Keratinocyte (primary cell): ENCODE results near the gene CEACAM21. TPM values are rescaled to one million over a fixed set of nuclear protein-coding genes. Genes with fewer than 3 reads are reported as not detected.

Experiments
- DNase-seq: peaks from one replicate; pipeline ENCODE4 v3.0.0-alpha.2; 2011; ENCODE audit warnings: low read depth, missing footprints, low spot score
- FAIRE-seq: peaks from 2 replicates; lab custom pipeline; 2011; peaks lifted over from hg19 to GRCh38; lab: Jason Lieb, UNC
- H2AFZ ChIP-seq: 2 replicates; pipeline ENCODE4 v1.6.0; 2012; ENCODE audit warnings: low read length, control low read depth, inconsistent platforms; ENCODE audit not compliant: control insufficient read depth
- H3K27ac ChIP-seq: 2 replicates; pipeline ENCODE4 v1.5.1; 2011; ENCODE audit warnings: low read length; ENCODE audit not compliant: control insufficient read depth, insufficient read depth
- H3K27me3 ChIP-seq: 3 replicates; pipeline ENCODE4 v1.6.0; 2011; ENCODE audit warnings: low read length; ENCODE audit not compliant: control insufficient read depth, insufficient read depth; ENCODE audit errors: extremely low read depth
- H3K36me3 ChIP-seq, 2 experiments: 2 replicates in 1 of 2; 3 replicates in 1 of 2; pipeline ENCODE4 v1.5.1; 2011; ENCODE audit warnings: low read length in 2 of 2, mild to moderate bottlenecking in 1 of 2; ENCODE audit not compliant: control insufficient read depth in 2 of 2, insufficient read depth in 2 of 2; ENCODE audit errors: extremely low read depth in 1 of 2
- H3K4me1 ChIP-seq: 3 replicates; pipeline ENCODE4 v1.5.1; 2011; ENCODE audit warnings: low read length; ENCODE audit not compliant: control insufficient read depth, insufficient read depth; ENCODE audit errors: extremely low read depth
- H3K4me2 ChIP-seq: 3 replicates; pipeline ENCODE4 v1.6.0; 2011; ENCODE audit warnings: low read depth, low read length; ENCODE audit not compliant: control insufficient read depth, insufficient read depth; ENCODE audit errors: extremely low read depth
- H3K4me3 ChIP-seq, 3 experiments: fragments of 200-600 bp in 1 of 3; sonication (generic) in 1 of 3; 2 replicates in 2 of 3; 3 replicates in 1 of 3; pipeline ENCODE4 v1.5.1; 2011 to 2016; ENCODE audit warnings: low read length in 3 of 3, mild to moderate bottlenecking in 3 of 3, control low read depth in 2 of 3, inconsistent platforms in 1 of 3, low read depth in 1 of 3, mixed read lengths in 1 of 3, mixed run types in 1 of 3, moderate library complexity in 1 of 3; ENCODE audit not compliant: control insufficient read depth in 2 of 3, insufficient read depth in 2 of 3; ENCODE audit errors: extremely low read depth in 1 of 3
- H3K79me2 ChIP-seq: 2 replicates; pipeline ENCODE4 v1.6.0; 2012; ENCODE audit warnings: low read length; ENCODE audit not compliant: control insufficient read depth, insufficient read depth
- H3K9ac ChIP-seq: 3 replicates; pipeline ENCODE4 v1.6.0; 2011; ENCODE audit warnings: low read length; ENCODE audit not compliant: control insufficient read depth, insufficient read depth; ENCODE audit errors: extremely low read depth
- H3K9me1 ChIP-seq: 3 replicates; pipeline ENCODE4 v1.6.0; 2011; ENCODE audit warnings: low read length; ENCODE audit not compliant: control insufficient read depth, insufficient read depth; ENCODE audit errors: extremely low read depth
- H3K9me3 ChIP-seq: 2 replicates; pipeline ENCODE4 v1.5.1; 2012; ENCODE audit warnings: low read depth, low read length; ENCODE audit not compliant: control insufficient read depth
- H4K20me1 ChIP-seq: 3 replicates; pipeline ENCODE4 v1.6.0; 2011; ENCODE audit warnings: low read length; ENCODE audit not compliant: control insufficient read depth, insufficient read depth; ENCODE audit errors: extremely low read depth
- EZH2 ChIP-seq: IDR thresholded peaks from one replicate; pipeline ENCODE4 v1.6.1; 2012; ENCODE audit warnings: inconsistent platforms, mild to moderate bottlenecking, low read length, moderate library complexity
- dilution Hi-C: fragments of 300-500 bp; cut with MboI; formaldehyde crosslinking; loops from one replicate; pipeline ENCODE4 v1.7.0; 2020; ENCODE audit warnings: low sequenced_read_pairs; ENCODE audit not compliant: extremely low pct_ligation_motif_present
- polyA plus RNA-seq, 5 experiments: library from polyadenylated mRNA; depleted of rRNA in 3 of 5; stranded (reverse) in 3 of 5; stranded (forward) in 1 of 5; unstranded in 1 of 5; fragments of >200 nt; gene quantifications; 1 replicate in 1 of 5; 2 replicates in 3 of 5; 3 replicates in 1 of 5; pipeline versions ENCODE4 v1.2.1 to v1.2.3, GENCODE V29; 2011 to 2012; ENCODE audit warnings: missing spikeins in 2 of 5, low read depth in 1 of 5, low replicate concordance in 1 of 5
- TF ChIP-seq, protein P1 (sequence below), 3 experiments: IDR thresholded peaks in 1 of 3; conservative IDR thresholded peaks in 1 of 3; optimal IDR thresholded peaks in 1 of 3; 2 replicates in 2 of 3; 3 replicates in 1 of 3; pipeline versions ENCODE3 to v1.5.1; 2011; ENCODE audit warnings: low read length in 3 of 3, mild to moderate bottlenecking in 3 of 3, moderate library complexity in 2 of 3, control low read depth in 1 of 3, inconsistent platforms in 1 of 3; ENCODE audit not compliant: insufficient read depth in 2 of 3; ENCODE audit errors: extremely low read depth in 1 of 3

Gene CEACAM21
- polyA plus RNA-seq, 1 donor (not counting 4 experiments of a cell fraction or from before 2014, with no cell fraction given), result not detected

DNA sequence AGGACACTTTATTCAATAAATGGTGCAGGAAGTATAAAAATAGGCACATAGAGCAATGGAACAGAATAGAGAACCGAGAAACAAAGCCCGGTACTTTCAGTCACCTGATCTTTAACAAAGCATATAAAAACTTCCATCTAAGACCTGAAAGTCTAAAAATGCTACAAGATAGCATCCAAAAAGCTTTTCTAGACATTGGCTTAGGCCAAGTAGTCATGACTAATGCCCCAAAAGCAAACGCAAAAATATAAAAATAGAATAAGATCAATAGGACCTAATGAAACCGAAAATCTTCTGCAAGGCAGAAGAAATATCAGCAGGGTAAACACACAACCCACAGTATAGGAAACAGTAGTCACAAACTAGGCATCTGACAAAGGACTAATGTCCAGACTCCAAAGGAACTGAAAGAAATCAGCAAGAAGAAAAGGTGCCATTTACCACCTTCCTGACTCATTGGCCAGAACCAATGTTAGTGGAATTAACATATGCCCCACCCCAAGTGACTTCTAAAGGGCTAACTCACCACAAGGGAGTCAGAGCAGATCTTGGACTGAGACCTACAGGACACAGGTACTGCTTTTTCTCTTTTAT is 40.8 kb upstream of the CEACAM21 start:
- dilution Hi-C loops, result no loop called here

DNA sequence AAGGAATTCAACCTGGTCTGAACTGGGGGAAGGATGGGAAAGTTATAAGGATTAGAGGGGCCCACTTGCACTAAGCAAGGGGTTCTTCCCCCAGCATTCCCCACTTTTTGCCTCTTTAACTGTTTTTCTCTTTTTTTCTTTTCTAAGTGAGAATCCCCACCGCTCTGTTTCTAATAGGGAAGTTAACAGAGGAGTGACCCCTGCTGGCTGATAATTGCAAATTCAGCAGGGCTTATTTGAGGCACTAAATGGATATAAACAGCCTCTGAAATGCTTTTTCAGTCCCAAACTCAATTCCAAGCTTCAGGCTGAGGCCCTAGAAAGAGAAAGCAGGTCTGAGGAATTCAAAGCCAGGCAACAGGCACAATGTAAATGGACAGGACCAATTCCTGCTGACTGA is 38.2 kb upstream of the CEACAM21 start:
- H3K27ac ChIP-seq, result no peak overlapping the region
- H3K36me3 ChIP-seq, result no peaks in the 10 kb centered on the region
- H3K27me3 ChIP-seq, result no peaks in the 10 kb centered on the region
- no peaks in the 10 kb centered on the region for H4K20me1 ChIP-seq
- no peak overlapping the region for H3K4me3 ChIP-seq
- no peak for FAIRE-seq
- dilution Hi-C loops, result no loop called here
- no peak overlapping the region for H3K9ac ChIP-seq
- H3K9me3 ChIP-seq, result no peaks in the 10 kb centered on the region
- H3K79me2 ChIP-seq, result no peaks in the 10 kb centered on the region
- no peaks in the 10 kb centered on the region for H3K9me1 ChIP-seq
- no peak for DNase-seq
- no peak overlapping the region for H2AFZ ChIP-seq
- TF ChIP-seq, protein P1, sequence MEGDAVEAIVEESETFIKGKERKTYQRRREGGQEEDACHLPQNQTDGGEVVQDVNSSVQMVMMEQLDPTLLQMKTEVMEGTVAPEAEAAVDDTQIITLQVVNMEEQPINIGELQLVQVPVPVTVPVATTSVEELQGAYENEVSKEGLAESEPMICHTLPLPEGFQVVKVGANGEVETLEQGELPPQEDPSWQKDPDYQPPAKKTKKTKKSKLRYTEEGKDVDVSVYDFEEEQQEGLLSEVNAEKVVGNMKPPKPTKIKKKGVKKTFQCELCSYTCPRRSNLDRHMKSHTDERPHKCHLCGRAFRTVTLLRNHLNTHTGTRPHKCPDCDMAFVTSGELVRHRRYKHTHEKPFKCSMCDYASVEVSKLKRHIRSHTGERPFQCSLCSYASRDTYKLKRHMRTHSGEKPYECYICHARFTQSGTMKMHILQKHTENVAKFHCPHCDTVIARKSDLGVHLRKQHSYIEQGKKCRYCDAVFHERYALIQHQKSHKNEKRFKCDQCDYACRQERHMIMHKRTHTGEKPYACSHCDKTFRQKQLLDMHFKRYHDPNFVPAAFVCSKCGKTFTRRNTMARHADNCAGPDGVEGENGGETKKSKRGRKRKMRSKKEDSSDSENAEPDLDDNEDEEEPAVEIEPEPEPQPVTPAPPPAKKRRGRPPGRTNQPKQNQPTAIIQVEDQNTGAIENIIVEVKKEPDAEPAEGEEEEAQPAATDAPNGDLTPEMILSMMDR (optimal IDR thresholded peaks at IDR 0.05 in 1 of 3, IDR thresholded peaks at IDR 0.05 in 1 of 3, conservative IDR thresholded peaks at IDR 0.05 in 1 of 3; ENCODE audit: extremely low read depth in 1 of 3, insufficient read depth in 2 of 3, low read length in 3 of 3), result peak; percentile 15 to 54 (median 41)
- TF ChIP-seq EZH2, result no peak
- no peaks in the 10 kb centered on the region for H3K4me1 ChIP-seq
- H3K4me2 ChIP-seq, result no peak overlapping the region

More for the DNA sequence above, 40.8 kb upstream of the CEACAM21 start:
- DNase-seq (no peak), FAIRE-seq (no peak)
- H3K27ac ChIP-seq, result no peak overlapping the region
- no peaks in the 10 kb centered on the region for H3K4me1 ChIP-seq
- no peaks in the 10 kb centered on the region for H3K27me3 ChIP-seq
- H3K9me1 ChIP-seq, result no peaks in the 10 kb centered on the region
- no peaks in the 10 kb centered on the region for H3K36me3 ChIP-seq
- no peak overlapping the region for H3K4me2 ChIP-seq
- H3K4me3 ChIP-seq, result no peak overlapping the region
- TF ChIP-seq, protein P1 (optimal IDR thresholded peaks at IDR 0.05 in 1 of 3, IDR thresholded peaks at IDR 0.05 in 1 of 3, conservative IDR thresholded peaks at IDR 0.05 in 1 of 3; ENCODE audit: extremely low read depth in 1 of 3, insufficient read depth in 2 of 3, low read length in 3 of 3), result no peak
- no peak for TF ChIP-seq EZH2
- no peaks in the 10 kb centered on the region for H3K79me2 ChIP-seq
- H2AFZ ChIP-seq, result no peak overlapping the region
- H4K20me1 ChIP-seq, result no peaks in the 10 kb centered on the region
- H3K9ac ChIP-seq, result no peak overlapping the region
- H3K9me3 ChIP-seq, result no peaks in the 10 kb centered on the region
